Measurements from ENCODE around the gene EDARADD.

The EDARADD gene

GRCh38 chr1:236425031-236425663, 31.1 kb downstream of the EDARADD start:
- no peak for DNase-seq
- intact Hi-C loops (cut with DNase I; ENCODE audit: low total_unique reads): no loop called here
- H3K27ac ChIP-seq: no peak overlapping the region

DNA sequence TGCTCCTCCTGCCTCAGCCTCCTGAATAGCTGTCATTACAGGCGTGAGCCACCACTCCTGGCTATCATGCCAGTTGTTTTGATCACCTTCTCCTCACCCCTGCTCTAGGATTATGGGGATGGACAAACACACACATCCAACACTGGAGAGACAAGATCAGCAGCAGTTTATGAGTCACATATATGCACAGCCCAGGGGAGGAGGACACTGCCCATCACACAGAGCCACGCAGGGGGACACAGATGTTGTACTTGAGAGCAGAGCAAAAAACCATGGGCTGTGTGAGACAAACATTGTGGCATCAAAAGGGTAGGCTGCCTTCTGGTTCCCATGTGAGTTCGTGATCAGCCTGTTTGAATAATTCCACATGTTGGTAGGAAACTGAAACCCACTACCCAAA, 32.1 kb downstream of the EDARADD start:
- no peak overlapping the region for H3K27ac ChIP-seq
- no peak for TF ChIP-seq CTCF (IDR thresholded peaks at IDR 0.05)
- H3K4me1 ChIP-seq: no peaks in the 10 kb centered on the region
- intact Hi-C loops (cut with DNase I; ENCODE audit: low total_unique reads): no loop called here
- no peaks in the 10 kb centered on the region for H3K9me3 ChIP-seq
- H3K36me3 ChIP-seq: no peaks in the 10 kb centered on the region
- no peak for DNase-seq
- H3K4me3 ChIP-seq: no peak overlapping the region
- no peaks in the 10 kb centered on the region for H3K27me3 ChIP-seq

More at GRCh38 chr1:236425031-236425663, 31.1 kb downstream of the EDARADD start:
- Histone ChIP-seq H3K4me1 (no peaks in the 10 kb centered on the region), H3K9me3 (no peaks in the 10 kb centered on the region), H3K27me3 (no peaks in the 10 kb centered on the region), H3K36me3 (no peaks in the 10 kb centered on the region), H3K4me3 (no peak overlapping the region)
- no peak for TF ChIP-seq CTCF (IDR thresholded peaks at IDR 0.05)

DNA sequence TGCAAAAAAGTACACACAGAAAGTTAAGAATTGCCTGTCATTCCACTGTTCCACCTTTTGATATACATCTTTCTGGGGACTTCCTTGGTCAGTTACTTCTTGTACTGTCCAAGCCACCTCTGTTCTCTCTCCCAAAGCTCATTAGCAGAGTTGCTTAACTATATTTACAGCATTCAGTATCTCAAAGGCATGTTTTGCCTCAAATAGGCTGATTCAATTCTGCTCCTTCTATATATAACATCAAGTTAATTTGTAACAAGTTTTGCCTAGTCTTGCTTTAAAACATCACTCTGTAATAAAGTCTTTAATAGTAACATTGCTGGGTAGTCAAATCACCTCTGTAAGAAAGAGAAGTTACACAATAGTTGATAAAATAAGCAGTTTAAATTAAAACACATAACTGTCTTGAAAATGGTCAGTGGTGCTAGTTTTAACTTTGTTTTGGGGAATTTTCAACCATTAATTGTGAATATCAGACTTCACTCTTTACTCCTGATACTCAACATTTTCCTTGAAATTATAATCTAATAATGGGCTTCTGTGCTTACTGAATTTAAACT, 35.7 kb downstream of the EDARADD start:
- no peak overlapping the region for H3K4me3 ChIP-seq
- no peak for TF ChIP-seq CTCF (IDR thresholded peaks at IDR 0.05)
- intact Hi-C loops (cut with DNase I; ENCODE audit: low total_unique reads): no loop called here

GRCh38 chr1:236433819-236434315, 39.8 kb downstream of the EDARADD start:
- H3K27ac ChIP-seq: no peak overlapping the region
- no peak for TF ChIP-seq CTCF (IDR thresholded peaks at IDR 0.05)
- no peak for DNase-seq
- H3K4me1 ChIP-seq: no peaks in the 10 kb centered on the region
- H3K9me3 ChIP-seq: no peaks in the 10 kb centered on the region
- no peaks in the 10 kb centered on the region for H3K36me3 ChIP-seq
- H3K4me3 ChIP-seq: no peak overlapping the region
- H3K27me3 ChIP-seq: no peaks in the 10 kb centered on the region
- intact Hi-C loops (cut with DNase I; ENCODE audit: low total_unique reads): no loop called here

More for the DNA sequence above, 35.7 kb downstream of the EDARADD start:
- H3K27me3 ChIP-seq: no peaks in the 10 kb centered on the region
- no peaks in the 10 kb centered on the region for H3K9me3 ChIP-seq
- no peaks in the 10 kb centered on the region for H3K4me1 ChIP-seq
- no peak for DNase-seq
- H3K36me3 ChIP-seq: no peaks in the 10 kb centered on the region
- no peak overlapping the region for H3K27ac ChIP-seq

DNA sequence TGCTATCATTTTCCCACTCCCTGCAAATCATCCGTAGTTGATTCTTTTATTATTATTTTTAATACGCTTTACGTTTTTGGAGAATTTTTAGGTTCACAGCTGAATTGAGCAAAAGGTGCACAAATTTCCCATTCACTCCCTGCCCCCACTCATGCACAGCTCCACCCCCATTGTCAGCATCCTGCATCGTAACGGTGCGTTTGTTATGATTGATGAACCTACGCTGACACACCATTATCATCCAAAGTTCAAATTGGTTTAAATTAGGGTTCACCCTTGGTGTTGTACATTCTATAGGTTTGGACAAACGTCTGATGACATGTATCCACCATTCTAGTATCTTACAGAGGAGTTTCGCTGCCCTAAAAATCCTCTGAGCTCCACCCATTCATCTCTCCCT, 44.5 kb downstream of the EDARADD start:
- Histone ChIP-seq H3K9me3 (no peaks in the 10 kb centered on the region), H3K27me3 (no peaks in the 10 kb centered on the region), H3K4me1 (no peaks in the 10 kb centered on the region), H3K36me3 (no peaks in the 10 kb centered on the region), H3K27ac (no peak overlapping the region), H3K4me3 (no peak overlapping the region)
- no peak for DNase-seq
- intact Hi-C loops (cut with DNase I; ENCODE audit: low total_unique reads): no loop called here
- no peak for TF ChIP-seq CTCF (IDR thresholded peaks at IDR 0.05)

Data from tibial artery (tissue), 4 donors.